BE2C (cell line): Measurements from ENCODE around the gene GFPT2.
A peak's percentile ranks its signal among the peaks of the same experiment; 100 is the strongest.

ENCODE experiments used
- DNase-seq: peaks from one replicate; pipeline ENCODE4 v3.0.0-alpha.2; 2020
- H3K27me3 ChIP-seq: fragments of 250-450 bp; sonication (Bioruptor Pico); 2 replicates; pipeline ENCODE4 v1.5.1; 2020; ENCODE audit warnings: mild to moderate bottlenecking
- H3K36me3 ChIP-seq: fragments of 250-450 bp; sonication (Bioruptor Pico); 2 replicates; pipeline ENCODE4 v1.5.1; 2020; ENCODE audit warnings: mild to moderate bottlenecking
- H3K4me1 ChIP-seq: fragments of 250-450 bp; sonication (Bioruptor Pico); 2 replicates; pipeline ENCODE4 v1.5.1; 2020
- H3K4me3 ChIP-seq: 2 replicates; pipeline ENCODE4 v1.5.1; 2011; ENCODE audit warnings: low read depth, low read length
- H3K9me3 ChIP-seq: fragments of 250-450 bp; sonication (Bioruptor Pico); 2 replicates; pipeline ENCODE4 v1.5.1; 2020
- TF ChIP-seq, protein P1 (sequence below): IDR thresholded peaks from 2 replicates; pipeline ENCODE4 v1.5.1; 2012; ENCODE audit warnings: mild to moderate bottlenecking, low read depth, low read length

GFPT2 gene

GRCh38 chr5:180358179-180358578 lies 5.0 kb upstream of the GFPT2 start:
- no peaks in the 10 kb centered on the region for H3K36me3 ChIP-seq
- TF ChIP-seq, protein P1, sequence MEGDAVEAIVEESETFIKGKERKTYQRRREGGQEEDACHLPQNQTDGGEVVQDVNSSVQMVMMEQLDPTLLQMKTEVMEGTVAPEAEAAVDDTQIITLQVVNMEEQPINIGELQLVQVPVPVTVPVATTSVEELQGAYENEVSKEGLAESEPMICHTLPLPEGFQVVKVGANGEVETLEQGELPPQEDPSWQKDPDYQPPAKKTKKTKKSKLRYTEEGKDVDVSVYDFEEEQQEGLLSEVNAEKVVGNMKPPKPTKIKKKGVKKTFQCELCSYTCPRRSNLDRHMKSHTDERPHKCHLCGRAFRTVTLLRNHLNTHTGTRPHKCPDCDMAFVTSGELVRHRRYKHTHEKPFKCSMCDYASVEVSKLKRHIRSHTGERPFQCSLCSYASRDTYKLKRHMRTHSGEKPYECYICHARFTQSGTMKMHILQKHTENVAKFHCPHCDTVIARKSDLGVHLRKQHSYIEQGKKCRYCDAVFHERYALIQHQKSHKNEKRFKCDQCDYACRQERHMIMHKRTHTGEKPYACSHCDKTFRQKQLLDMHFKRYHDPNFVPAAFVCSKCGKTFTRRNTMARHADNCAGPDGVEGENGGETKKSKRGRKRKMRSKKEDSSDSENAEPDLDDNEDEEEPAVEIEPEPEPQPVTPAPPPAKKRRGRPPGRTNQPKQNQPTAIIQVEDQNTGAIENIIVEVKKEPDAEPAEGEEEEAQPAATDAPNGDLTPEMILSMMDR: no peak
- H3K27me3 ChIP-seq: peaks cover 9% of the 10 kb centered on the region
- DNase-seq: no peak
- H3K4me1 ChIP-seq: no peaks in the 10 kb centered on the region
- no peak overlapping the region for H3K4me3 ChIP-seq
- H3K9me3 ChIP-seq: no peaks in the 10 kb centered on the region

DNA sequence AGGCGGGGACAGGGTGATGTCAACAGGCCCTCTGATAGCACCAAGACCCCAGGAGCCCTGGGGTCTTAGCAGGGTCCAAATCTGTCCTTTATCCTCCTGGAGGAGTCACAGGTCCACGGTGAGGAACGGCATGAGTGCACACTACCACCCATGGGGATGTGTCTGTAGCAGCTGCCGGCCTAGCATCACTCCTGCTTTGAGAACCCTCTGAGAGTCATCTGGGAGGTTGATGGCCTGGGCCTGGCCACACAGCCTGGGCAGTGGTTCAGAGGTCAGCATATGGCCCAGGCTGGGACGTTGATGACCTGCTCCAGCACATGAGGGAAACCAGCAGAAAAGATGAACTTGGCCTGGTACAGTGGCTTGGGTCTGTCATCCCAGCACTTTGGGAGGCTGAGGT lies 1.8 kb upstream of the GFPT2 start:
- H3K27me3 ChIP-seq: peaks cover 27% of the 10 kb centered on the region
- no peaks in the 10 kb centered on the region for H3K9me3 ChIP-seq
- TF ChIP-seq, protein P1: no peak
- H3K4me1 ChIP-seq: no peaks in the 10 kb centered on the region; the same call in 1 of the 2 replicates
- H3K36me3 ChIP-seq: no peaks in the 10 kb centered on the region
- H3K4me3 ChIP-seq: no peak overlapping the region
- DNase-seq: no peak

DNA sequence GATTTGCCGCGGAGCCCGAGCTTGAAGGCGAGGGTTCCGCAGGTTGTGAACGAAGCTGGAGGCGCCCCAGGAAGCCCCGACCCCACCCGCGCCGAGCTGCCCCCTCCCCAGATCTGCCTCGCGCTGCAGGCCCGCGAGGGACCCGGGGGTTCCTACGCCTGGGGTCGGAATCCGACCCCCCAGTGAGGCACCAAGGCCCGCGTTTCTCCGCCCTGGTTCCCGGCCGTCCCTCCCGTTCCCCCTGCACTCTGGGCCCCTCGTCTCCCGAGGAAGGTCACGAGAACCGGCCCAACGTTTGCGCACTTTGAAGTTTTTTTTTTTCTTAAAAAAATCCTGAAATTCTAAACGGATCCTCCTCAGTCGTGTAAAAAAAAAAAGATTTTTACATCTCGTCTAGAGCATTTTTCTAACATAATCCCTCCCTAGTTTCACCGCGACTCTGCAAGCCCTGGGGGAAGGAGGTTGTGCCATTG lies 880 bp upstream of the GFPT2 start:
- Histone ChIP-seq H3K36me3 (no peaks in the 10 kb centered on the region), H3K4me1 (no peaks in the 10 kb centered on the region; the same call in 1 of the 2 replicates), H3K9me3 (no peaks in the 10 kb centered on the region), H3K27me3 (peaks cover 27% of the 10 kb centered on the region), H3K4me3 (peak overlapping the region; percentile 66)
- DNase-seq: no peak
- TF ChIP-seq, protein P1: no peak

- Histone ChIP-seq H3K9me3 (no peaks in the 10 kb centered on the region), H3K27me3 (peaks cover 27% of the 10 kb centered on the region), H3K36me3 (no peaks in the 10 kb centered on the region), H3K4me1 (no peaks in the 10 kb centered on the region; the same call in 1 of the 2 replicates), H3K4me3 (peak overlapping the region; percentile 66)
- peak; percentile 30 for DNase-seq
- TF ChIP-seq, protein P1: no peak
Measured at GRCh38 chr5:180352116-180353047, 754 bp downstream of the GFPT2 start.

DNA sequence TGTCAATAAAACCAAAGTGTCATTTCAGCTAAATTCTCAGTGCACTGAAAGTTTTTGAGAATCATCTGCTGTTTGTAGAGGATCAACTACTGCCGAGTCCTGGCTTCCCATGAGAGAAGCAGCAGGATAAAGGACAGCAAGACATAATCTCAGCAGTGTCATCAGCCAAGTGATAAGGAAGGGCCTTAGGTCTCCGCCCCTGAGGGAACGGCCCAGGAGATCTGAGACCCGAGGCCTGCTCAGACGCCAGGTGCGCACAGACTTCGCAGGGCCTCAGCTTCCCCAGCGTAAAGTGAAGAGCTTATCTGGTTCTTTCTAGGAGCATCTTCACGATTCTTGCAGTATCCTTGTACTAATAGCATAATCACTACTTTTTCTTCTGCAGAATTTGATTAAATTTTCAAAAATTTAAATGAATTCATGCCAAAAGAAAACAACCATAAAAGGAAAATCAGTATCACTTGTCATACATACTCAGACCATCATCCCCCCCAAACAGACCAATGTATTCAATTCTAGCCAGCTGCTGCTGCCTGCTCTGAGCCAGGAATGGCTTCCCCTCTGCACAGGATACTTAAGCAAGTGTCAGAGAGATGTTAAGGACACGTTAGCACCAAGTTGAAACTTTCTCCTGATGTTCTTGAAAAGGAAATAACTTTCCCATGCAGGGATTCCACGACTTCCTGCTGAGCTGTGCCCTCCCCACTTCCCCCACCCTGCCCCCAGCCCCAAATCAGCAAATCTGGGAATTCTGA lies 2.2 kb downstream of the GFPT2 start:
- Histone ChIP-seq H3K4me1 (no peaks in the 10 kb centered on the region; the same call in 1 of the 2 replicates), H3K4me3 (no peak overlapping the region), H3K9me3 (no peaks in the 10 kb centered on the region), H3K36me3 (no peaks in the 10 kb centered on the region), H3K27me3 (peaks cover 27% of the 10 kb centered on the region)
- no peak for DNase-seq
- TF ChIP-seq, protein P1: no peak
